ENCODE measurements around the gene SERPINA1.

SERPINA1 gene

GRCh38 chr14:94387051-94388026 is 1.1 kb downstream of the SERPINA1 start:
- no peak for FAIRE-seq
- DNase-seq (ENCODE audit: insufficient read length, low spot score): no peak

GRCh38 chr14:94386085-94387031 is 2.0 kb downstream of the SERPINA1 start:
- FAIRE-seq (no peak), DNase-seq (ENCODE audit: insufficient read length, low spot score) (no peak)
- TF ChIP-seq CTCF (IDR thresholded peaks at IDR 0.05; ENCODE audit: insufficient read depth, missing control alignments): no peak

More at GRCh38 chr14:94387051-94388026, 1.1 kb downstream of the SERPINA1 start:
- TF ChIP-seq CTCF (IDR thresholded peaks at IDR 0.05; ENCODE audit: insufficient read depth, missing control alignments): no peak

GRCh38 chr14:94385553-94386057 is 2.8 kb downstream of the SERPINA1 start:
- DNase-seq (ENCODE audit: insufficient read length, low spot score) (no peak), FAIRE-seq (no peak)
- TF ChIP-seq CTCF (IDR thresholded peaks at IDR 0.05; ENCODE audit: insufficient read depth, missing control alignments): no peak

- FAIRE-seq (no peak), DNase-seq (ENCODE audit: insufficient read length, low spot score) (no peak)
- TF ChIP-seq CTCF (IDR thresholded peaks at IDR 0.05; ENCODE audit: insufficient read depth, missing control alignments): no peak
Observed at GRCh38 chr14:94384342-94384741, 4.1 kb downstream of the SERPINA1 start.

GRCh38 chr14:94383777-94384176 is 4.6 kb downstream of the SERPINA1 start:
- no peak for FAIRE-seq
- no peak for DNase-seq (ENCODE audit: insufficient read length, low spot score)

More at GRCh38 chr14:94383777-94384176, 4.6 kb downstream of the SERPINA1 start:
- TF ChIP-seq CTCF (IDR thresholded peaks at IDR 0.05; ENCODE audit: insufficient read depth, missing control alignments): no peak
